ENCODE measurements around the gene VPS13C.

VPS13C gene

DNA sequence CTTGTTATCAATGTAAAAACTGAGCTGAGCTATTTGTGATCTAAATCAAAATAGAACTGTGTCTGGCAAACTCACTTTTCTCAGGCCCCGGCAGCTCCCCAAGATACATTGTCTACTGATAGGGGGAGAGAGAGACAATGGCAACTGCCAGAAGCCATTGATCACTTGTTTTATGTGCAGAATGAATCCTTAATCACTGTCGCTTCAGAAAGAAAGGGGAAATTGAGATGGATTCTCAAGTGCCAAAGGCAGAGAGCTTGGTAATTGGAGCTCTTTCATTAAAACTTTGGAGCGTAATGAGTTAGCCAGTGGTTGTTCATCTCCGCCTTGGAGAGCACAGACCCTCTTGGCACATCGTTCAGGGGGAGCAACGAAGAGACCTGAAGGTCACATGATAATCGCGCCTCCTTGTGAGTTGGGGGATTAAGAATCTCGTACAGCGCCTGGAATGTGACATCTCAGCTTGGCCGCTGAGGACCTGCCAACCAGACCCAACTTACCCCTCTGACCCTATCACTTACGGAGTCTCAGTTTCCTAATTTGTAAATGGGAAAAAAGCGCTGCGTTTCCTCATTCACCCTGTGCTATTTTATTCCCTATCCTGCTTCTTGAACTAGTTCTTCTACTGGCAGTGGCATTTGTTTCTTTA lies 252.8 kb downstream of the VPS13C start:
- DNase-seq, result no peak

Data from NCI-H446 (cell line).